ENCODE results near the gene PRKAA2. TPM values are rescaled to one million over a fixed set of nuclear protein-coding genes. Genes with fewer than 3 reads are reported as not detected.

PRKAA2 gene
- total and polyA plus RNA-seq, 2 donors (not counting 3 experiments of a cell fraction or from before 2014, with no cell fraction given) = 0.32 to 1.2 TPM

DNA sequence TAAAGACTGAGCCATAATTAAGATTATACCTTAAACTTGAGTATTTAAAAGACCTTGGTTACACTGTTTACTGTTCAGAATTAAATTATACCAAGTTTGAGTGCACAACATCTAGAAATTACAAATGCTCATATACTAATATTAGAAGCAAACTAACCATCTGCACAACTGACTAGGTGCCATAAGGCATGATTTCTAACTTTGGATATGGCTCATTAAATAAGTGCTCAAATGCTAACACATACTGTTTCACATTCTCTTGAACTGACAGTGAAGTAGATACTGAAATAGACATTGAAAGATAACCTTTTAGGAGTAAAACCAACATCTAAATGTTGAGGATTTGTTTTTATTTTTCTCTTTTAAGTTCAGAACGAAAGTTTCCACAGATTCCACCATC, 74.1 kb downstream of the PRKAA2 start:
- no TSS peak for BruUV-seq (replicated peaks)

DNA sequence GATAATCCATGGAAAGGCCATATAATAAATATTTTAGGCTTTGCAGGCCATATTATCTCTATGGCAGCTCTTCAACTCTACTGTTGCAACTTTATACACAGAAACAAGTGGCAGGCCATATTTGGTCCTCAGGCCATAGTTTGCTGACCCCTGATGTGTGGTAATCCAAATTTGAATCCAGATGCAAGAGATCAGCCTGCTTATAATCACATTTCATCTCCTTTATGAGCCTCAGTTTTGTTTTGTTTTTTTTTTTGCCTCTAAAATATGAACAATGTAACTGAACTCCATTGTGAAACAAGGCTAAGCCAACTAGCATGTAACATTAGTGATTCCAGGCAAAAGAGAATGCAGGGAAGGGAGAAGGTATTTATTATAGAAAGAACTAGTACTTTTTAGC, 81.6 kb downstream of the PRKAA2 start:
- intact Hi-C loops (cut with micrococcal nuclease) (no loop called here), dilution Hi-C loops (cut with MboI; ENCODE audit: extremely low pct_ligation_motif_present, low sequenced_read_pairs) (no loop called here)
- Histone ChIP-seq H4K20me1 (replicated peaks; ENCODE audit: control insufficient read depth, extremely low read depth, insufficient read depth, low read length) (no peaks in the 10 kb centered on the region), H2AFZ (ENCODE audit: low read depth, low read length) (no peak overlapping the region), H3K36me3 (ENCODE audit: control insufficient read depth in 2 of 2, extremely low read depth in 1 of 2, insufficient read depth in 2 of 2, low read length in 2 of 2) (no peaks in the 10 kb centered on the region), H3K27ac (ENCODE audit: insufficient read depth, low read depth, low read length) (no peak overlapping the region), H3K27me3 (ENCODE audit: control insufficient read depth in 2 of 2, insufficient read depth in 2 of 2, low read length in 2 of 2) (peaks cover 0 to 7% of the 10 kb centered on the region in 2 experiments), H3K79me2 (ENCODE audit: control insufficient read depth, insufficient read depth, low read length) (no peaks in the 10 kb centered on the region), H3K9me3 (replicated peaks; ENCODE audit: control insufficient read depth, insufficient read depth, low read length) (no peaks in the 10 kb centered on the region), H3K9me1 (replicated peaks; ENCODE audit: control insufficient read depth, extremely low read depth, insufficient read depth, low read length) (no peaks in the 10 kb centered on the region), H3K9ac (replicated peaks; ENCODE audit: extremely low read depth, insufficient read depth, low read length) (no peak overlapping the region), H3K4me2 (ENCODE audit: insufficient read depth, low read length) (no peak overlapping the region), H3K4me3 (replicated peaks in 1 of 3; ENCODE audit: insufficient read depth in 1 of 3, low read depth in 1 of 3, low read length in 3 of 3) (no peak overlapping the region), H3K4me1 (ENCODE audit: control insufficient read depth, extremely low read depth, insufficient read depth, low read length) (no peaks in the 10 kb centered on the region)
- no peak for FAIRE-seq
- ChIA-PET POLR2A (no interaction called here), CTCF (no interaction called here)
- BruUV-seq (replicated peaks) = no TSS peak
- TF ChIP-seq GATA2 (IDR thresholded peaks at IDR 0.05; ENCODE audit: insufficient read depth, insufficient read length, low read depth, low read length) = no peak
- no peak for TF ChIP-seq FOS (IDR thresholded peaks at IDR 0.05; ENCODE audit: borderline replicate concordance, insufficient read depth, low read length)
- no peak for TF ChIP-seq POLR2AphosphoS5 (IDR thresholded peaks at IDR 0.05; ENCODE audit: insufficient read depth, low read depth, low read length)
- TF ChIP-seq, protein P1, sequence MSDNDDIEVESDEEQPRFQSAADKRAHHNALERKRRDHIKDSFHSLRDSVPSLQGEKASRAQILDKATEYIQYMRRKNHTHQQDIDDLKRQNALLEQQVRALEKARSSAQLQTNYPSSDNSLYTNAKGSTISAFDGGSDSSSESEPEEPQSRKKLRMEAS (IDR thresholded peaks at IDR 0.05; ENCODE audit: insufficient read depth, insufficient read length) = no peak
- TF ChIP-seq EZH2 (IDR thresholded peaks at IDR 0.05; ENCODE audit: borderline replicate concordance, low read depth, low read length, severe bottlenecking) = no peak
- no peak for TF ChIP-seq JUN (IDR thresholded peaks at IDR 0.05; ENCODE audit: borderline replicate concordance, insufficient read depth, insufficient read length, low read depth)
- no peak for TF ChIP-seq POLR2A (IDR thresholded peaks at IDR 0.05; ENCODE audit: low read depth, low read length)
- TF ChIP-seq, protein P2, sequence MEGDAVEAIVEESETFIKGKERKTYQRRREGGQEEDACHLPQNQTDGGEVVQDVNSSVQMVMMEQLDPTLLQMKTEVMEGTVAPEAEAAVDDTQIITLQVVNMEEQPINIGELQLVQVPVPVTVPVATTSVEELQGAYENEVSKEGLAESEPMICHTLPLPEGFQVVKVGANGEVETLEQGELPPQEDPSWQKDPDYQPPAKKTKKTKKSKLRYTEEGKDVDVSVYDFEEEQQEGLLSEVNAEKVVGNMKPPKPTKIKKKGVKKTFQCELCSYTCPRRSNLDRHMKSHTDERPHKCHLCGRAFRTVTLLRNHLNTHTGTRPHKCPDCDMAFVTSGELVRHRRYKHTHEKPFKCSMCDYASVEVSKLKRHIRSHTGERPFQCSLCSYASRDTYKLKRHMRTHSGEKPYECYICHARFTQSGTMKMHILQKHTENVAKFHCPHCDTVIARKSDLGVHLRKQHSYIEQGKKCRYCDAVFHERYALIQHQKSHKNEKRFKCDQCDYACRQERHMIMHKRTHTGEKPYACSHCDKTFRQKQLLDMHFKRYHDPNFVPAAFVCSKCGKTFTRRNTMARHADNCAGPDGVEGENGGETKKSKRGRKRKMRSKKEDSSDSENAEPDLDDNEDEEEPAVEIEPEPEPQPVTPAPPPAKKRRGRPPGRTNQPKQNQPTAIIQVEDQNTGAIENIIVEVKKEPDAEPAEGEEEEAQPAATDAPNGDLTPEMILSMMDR (IDR thresholded peaks at IDR 0.05; ENCODE audit: extremely low read depth in 1 of 2, insufficient read depth in 1 of 2, low read depth in 1 of 2, low read length in 2 of 2) = no peak
- no peak for TF ChIP-seq MYC (IDR thresholded peaks at IDR 0.05; ENCODE audit: low read depth, low read length)
- no peak for DNase-seq (ENCODE audit: low read depth, low spot score)

More for the DNA sequence above, 74.1 kb downstream of the PRKAA2 start:
- Histone ChIP-seq H3K4me1 (ENCODE audit: control insufficient read depth, extremely low read depth, insufficient read depth, low read length) (no peaks in the 10 kb centered on the region), H3K27me3 (ENCODE audit: control insufficient read depth in 2 of 2, insufficient read depth in 2 of 2, low read length in 2 of 2) (no peaks in the 10 kb centered on the region), H3K36me3 (ENCODE audit: control insufficient read depth in 2 of 2, extremely low read depth in 1 of 2, insufficient read depth in 2 of 2, low read length in 2 of 2) (no peaks in the 10 kb centered on the region), H3K9me3 (replicated peaks; ENCODE audit: control insufficient read depth, insufficient read depth, low read length) (no peaks in the 10 kb centered on the region), H3K9ac (replicated peaks; ENCODE audit: extremely low read depth, insufficient read depth, low read length) (no peak overlapping the region), H3K27ac (ENCODE audit: insufficient read depth, low read depth, low read length) (no peak overlapping the region), H3K4me2 (ENCODE audit: insufficient read depth, low read length) (no peak overlapping the region), H2AFZ (ENCODE audit: low read depth, low read length) (no peak overlapping the region), H3K79me2 (ENCODE audit: control insufficient read depth, insufficient read depth, low read length) (no peaks in the 10 kb centered on the region), H4K20me1 (replicated peaks; ENCODE audit: control insufficient read depth, extremely low read depth, insufficient read depth, low read length) (no peaks in the 10 kb centered on the region), H3K4me3 (replicated peaks in 1 of 3; ENCODE audit: insufficient read depth in 1 of 3, low read depth in 1 of 3, low read length in 3 of 3) (no peak overlapping the region), H3K9me1 (replicated peaks; ENCODE audit: control insufficient read depth, extremely low read depth, insufficient read depth, low read length) (no peaks in the 10 kb centered on the region)
- intact Hi-C loops (cut with micrococcal nuclease) (loop anchor here (2.0 to 10.0 kb wide), 2 partner anchors 102 to 1574 kb away; no protein-coding TSS in a partner anchor), dilution Hi-C loops (cut with MboI; ENCODE audit: extremely low pct_ligation_motif_present, low sequenced_read_pairs) (no loop called here)
- TF ChIP-seq JUN (IDR thresholded peaks at IDR 0.05; ENCODE audit: borderline replicate concordance, insufficient read depth, insufficient read length, low read depth) (no peak), EZH2 (IDR thresholded peaks at IDR 0.05; ENCODE audit: borderline replicate concordance, low read depth, low read length, severe bottlenecking) (no peak)
- TF ChIP-seq, protein P2 (IDR thresholded peaks at IDR 0.05; ENCODE audit: extremely low read depth in 1 of 2, insufficient read depth in 1 of 2, low read depth in 1 of 2, low read length in 2 of 2) = no peak
- ChIA-PET CTCF (no interaction called here), POLR2A (no interaction called here)
- FAIRE-seq (no peak), DNase-seq (ENCODE audit: low read depth, low spot score) (no peak)
